GM12878 (cell line): Measurements from ENCODE around the gene ABCC4. TPM values are rescaled to one million over a fixed set of nuclear protein-coding genes. Genes with fewer than 3 reads are reported as not detected.
A peak's percentile ranks its signal among the peaks of the same experiment; 100 is the strongest.

Source experiments
- ATAC-seq: fragments of 200-7000 bp; cut with Tn5 transposase; 3 replicates; pipeline ENCODE4 v1.9.1; 2020; ENCODE audit warnings: mild to moderate bottlenecking, moderate library complexity
- BruUV-seq: library from RNA; stranded (reverse); fragments of 400-500 nt; replicated peaks from 2 replicates; lab custom pipeline; 2021; lab: Mats Ljungman, UMichigan
- CTCF ChIA-PET: fragments of 300-600 bp; sonication (Branson Sonifier 250); formaldehyde crosslinking; extraction: SDS; loops from one replicate; lab custom pipeline; 2021; ENCODE audit warnings: inconsistent platforms; lab: Yijun Ruan, JAX
- POLR2A ChIA-PET: fragments of 350-600 bp; formaldehyde crosslinking; extraction: SDS; loops from one replicate; lab custom pipeline; 2021; ENCODE audit warnings: inconsistent platforms; lab: Charles Lee
- RAD21 ChIA-PET: fragments of 300-600 bp; sonication (Branson Sonifier 250); formaldehyde crosslinking; loops from one replicate; lab custom pipeline; 2023; ENCODE audit warnings: antibody characterized with exemption; ENCODE audit not compliant: unreplicated experiment; lab: Charles Lee
- SMC1A ChIA-PET: fragments of 300-600 bp; sonication (Branson Sonifier 250); formaldehyde crosslinking; loops from one replicate; lab custom pipeline; 2023; ENCODE audit not compliant: unreplicated experiment, uncharacterized antibody; lab: Charles Lee
- DNase-seq: peaks from one replicate; pipeline ENCODE4 v3.0.0-alpha.2; 2011; ENCODE audit warnings: low read depth, low spot score
- FAIRE-seq: peaks from 3 replicates; lab custom pipeline; 2011; peaks lifted over from hg19 to GRCh38; lab: Jason Lieb, UNC
- H2AFZ ChIP-seq: 2 replicates; pipeline ENCODE4 v1.6.0; 2011; ENCODE audit warnings: low read depth, low read length, control low read depth; ENCODE audit not compliant: control insufficient read depth
- H3K27ac ChIP-seq: 2 replicates; pipeline ENCODE4 v1.5.1; 2011; ENCODE audit warnings: control low read depth; ENCODE audit not compliant: control insufficient read depth, insufficient read depth
- H3K27me3 ChIP-seq, 2 experiments: replicated peaks in 1 of 2; 2 replicates each; pipeline versions ENCODE4 v1.6.0 to v1.6.1; 2011; ENCODE audit warnings: low read length in 1 of 2; ENCODE audit not compliant: control insufficient read depth in 2 of 2, insufficient read depth in 2 of 2
- H3K36me3 ChIP-seq, 2 experiments: 2 replicates each; pipeline ENCODE4 v1.5.1; 2011; ENCODE audit warnings: low read length in 1 of 2; ENCODE audit not compliant: control insufficient read depth in 2 of 2, insufficient read depth in 2 of 2
- H3K4me1 ChIP-seq: 2 replicates; pipeline ENCODE4 v1.6.1; 2011; ENCODE audit warnings: mild to moderate bottlenecking, low read length, moderate library complexity, mixed read lengths; ENCODE audit not compliant: control insufficient read depth, insufficient read depth
- H3K4me2 ChIP-seq: 2 replicates; pipeline ENCODE4 v1.6.0; 2011; ENCODE audit warnings: control low read depth; ENCODE audit not compliant: control insufficient read depth, insufficient read depth
- H3K4me3 ChIP-seq: fragments of 200-600 bp; sonication (generic); 2 replicates; pipeline ENCODE4 v1.5.1; 2016
- H3K79me2 ChIP-seq: 2 replicates; pipeline ENCODE4 v1.6.0; 2011; ENCODE audit warnings: low read length; ENCODE audit not compliant: control insufficient read depth, insufficient read depth
- H3K9ac ChIP-seq: 2 replicates; pipeline ENCODE4 v1.8.0; 2011; ENCODE audit warnings: low read length, control low read depth, mixed read lengths; ENCODE audit not compliant: control insufficient read depth, insufficient read depth
- H3K9me3 ChIP-seq: replicated peaks from 3 replicates; pipeline ENCODE4 v1.5.1; 2011; ENCODE audit warnings: mild to moderate bottlenecking, low read length; ENCODE audit not compliant: control insufficient read depth, insufficient read depth
- H4K20me1 ChIP-seq: 2 replicates; pipeline ENCODE4 v1.6.0; 2011; ENCODE audit not compliant: control insufficient read depth, insufficient read depth
- ATF7 ChIP-seq: fragments of 450-650 bp; IDR thresholded peaks from 2 replicates; pipeline ENCODE4 v1.6.1; 2016; ENCODE audit warnings: low read depth, mild to moderate bottlenecking
- BHLHE40 ChIP-seq, 2 experiments: fragments of 450-650 bp in 1 of 2; IDR thresholded peaks; 2 replicates each; pipeline ENCODE4 v1.6.1; 2011 to 2017; ENCODE audit warnings: low read depth in 2 of 2, borderline replicate concordance in 1 of 2, improper control_type of control experiment in 1 of 2, low read length in 1 of 2, mild to moderate bottlenecking in 1 of 2
- CREB1 ChIP-seq: IDR thresholded peaks from 2 replicates; pipeline ENCODE4 v1.6.1; 2012; ENCODE audit warnings: low read depth, mild to moderate bottlenecking, inconsistent platforms
- FOS ChIP-seq: IDR thresholded peaks from 3 replicates; pipeline ENCODE4 v1.6.1; 2011; ENCODE audit warnings: borderline replicate concordance; ENCODE audit not compliant: insufficient read length; ENCODE audit errors: extremely low read depth
- MYB ChIP-seq: fragments of 150-350 bp; IDR thresholded peaks from 2 replicates; pipeline ENCODE4 v1.6.1; 2014; ENCODE audit warnings: mild to moderate bottlenecking, low read depth, low read length, borderline replicate concordance
- NFIC ChIP-seq: IDR thresholded peaks from 2 replicates; pipeline ENCODE4 v1.6.1; 2012; ENCODE audit warnings: low read depth, mild to moderate bottlenecking, inconsistent platforms, low read length, moderate library complexity
- WGBS: methylation state at CpG from one replicate; pipeline ENCODE4 v1.1.6; 2016; ENCODE audit warnings: low lambda C conversion rate; ENCODE audit not compliant: insufficient replicate concordance, insufficient coverage; ENCODE audit errors: missing lambda C conversion rate; 5-methylcytosine and 5-hydroxymethylcytosine counted together
- in situ Hi-C: fragments of 300-500 bp; cut with MboI; formaldehyde crosslinking; loops from 9 replicates; pipeline ENCODE4 v1.14.3; 2018; ENCODE audit warnings: mixed read lengths
- intact Hi-C: fragments of 100-400 bp; cut with micrococcal nuclease; formaldehyde crosslinking; loops from one replicate; pipeline ENCODE4 v1.14.2; 2022; ENCODE audit not compliant: unreplicated experiment
- polyA plus RNA-seq, 11 experiments: library from polyadenylated mRNA; depleted of rRNA in 4 of 11; unstranded in 6 of 11; stranded (reverse) in 5 of 11; fragments of >200 nt; fragmentation: Nextera tagmentation in 4 of 11; fragmentation: Illumina TruSeq in 1 of 11; extraction: Ambion mirVana in 4 of 11; extraction: Trizol in 1 of 11; gene quantifications; 1 replicate in 1 of 11; 2 replicates in 10 of 11; pipeline versions ENCODE4 v1.2.1 to v1.2.3, GENCODE V29; 2011 to 2016; ENCODE audit warnings: inconsistent platforms in 2 of 11, missing spikeins in 2 of 11, low read depth in 1 of 11
- total RNA-seq, 4 experiments: library from RNA; depleted of rRNA in 3 of 4; stranded (reverse); fragments of >200 nt in 3 of 4; fragmentation: Illumina TruSeq in 1 of 4; extraction: Trizol in 1 of 4; gene quantifications; 2 replicates each; pipeline versions ENCODE4 v1.2.1 to v1.2.3, GENCODE V29; 2013 to 2021
- TF ChIP-seq, protein P1 (sequence below): IDR thresholded peaks from 2 replicates; pipeline ENCODE4 v1.6.1; 2012; ENCODE audit warnings: improper control_type of control experiment, low read depth, low read length; ENCODE audit not compliant: insufficient replicate concordance

The ABCC4 gene
- total and polyA plus RNA-seq, 10 of the 15 experiments (the other 5 are each of a cell fraction or from before 2014, with no cell fraction given): 7.2 to 44.4 (median 24.1) TPM

- Histone ChIP-seq H3K4me2 (no peak overlapping the region), H3K27me3 (no peaks in the 10 kb centered on the region), H4K20me1 (no peaks in the 10 kb centered on the region), H3K4me3 (no peak overlapping the region), H3K27ac (peak overlapping the region; percentile 8; the same call in 1 of the 2 replicates), H3K79me2 (no peaks in the 10 kb centered on the region), H3K9me3 (no peaks in the 10 kb centered on the region), H2AFZ (no peak overlapping the region), H3K36me3 (peaks cover 5 to 29% of the 10 kb centered on the region in 2 experiments), H3K9ac (no peak overlapping the region), H3K4me1 (peaks cover 8% of the 10 kb centered on the region)
- 92% methylated on average over 1 of the region's 1 CpG for WGBS
- intact Hi-C loops: no loop called here
- FAIRE-seq: no peak
- in situ Hi-C loops: no loop called here
- no peak for DNase-seq
- ATAC-seq: no peak
- ChIA-PET CTCF (interaction anchor here (0.6 to 3.1 kb wide), 11 partner anchors 8 to 195 kb away, joined by 3 to 19 read pairs (median 5); no protein-coding TSS in a partner anchor), RAD21 (interaction anchor here (0.7 to 2.5 kb wide), 14 partner anchors 13 to 195 kb away, joined by 3 to 15 read pairs (median 4); no protein-coding TSS in a partner anchor), SMC1A (interaction anchor here (1.0 to 3.4 kb wide), 13 partner anchors 11 to 195 kb away, joined by 3 to 56 read pairs (median 5); partner anchors contain the start of gene ABCC4), POLR2A (interaction anchor here (1.2 to 1.9 kb wide), 4 partner anchors 15 to 88 kb away, joined by 4 to 8 read pairs (median 4); no protein-coding TSS in a partner anchor)
- TF ChIP-seq ATF7 (no peak), NFIC (no peak), FOS (no peak), CREB1 (no peak), BHLHE40 (IDR thresholded peaks at IDR 0.05; ENCODE audit: borderline replicate concordance in 1 of 2, low read depth in 2 of 2, low read length in 1 of 2) (no peak), MYB (no peak)
- TF ChIP-seq, protein P1, sequence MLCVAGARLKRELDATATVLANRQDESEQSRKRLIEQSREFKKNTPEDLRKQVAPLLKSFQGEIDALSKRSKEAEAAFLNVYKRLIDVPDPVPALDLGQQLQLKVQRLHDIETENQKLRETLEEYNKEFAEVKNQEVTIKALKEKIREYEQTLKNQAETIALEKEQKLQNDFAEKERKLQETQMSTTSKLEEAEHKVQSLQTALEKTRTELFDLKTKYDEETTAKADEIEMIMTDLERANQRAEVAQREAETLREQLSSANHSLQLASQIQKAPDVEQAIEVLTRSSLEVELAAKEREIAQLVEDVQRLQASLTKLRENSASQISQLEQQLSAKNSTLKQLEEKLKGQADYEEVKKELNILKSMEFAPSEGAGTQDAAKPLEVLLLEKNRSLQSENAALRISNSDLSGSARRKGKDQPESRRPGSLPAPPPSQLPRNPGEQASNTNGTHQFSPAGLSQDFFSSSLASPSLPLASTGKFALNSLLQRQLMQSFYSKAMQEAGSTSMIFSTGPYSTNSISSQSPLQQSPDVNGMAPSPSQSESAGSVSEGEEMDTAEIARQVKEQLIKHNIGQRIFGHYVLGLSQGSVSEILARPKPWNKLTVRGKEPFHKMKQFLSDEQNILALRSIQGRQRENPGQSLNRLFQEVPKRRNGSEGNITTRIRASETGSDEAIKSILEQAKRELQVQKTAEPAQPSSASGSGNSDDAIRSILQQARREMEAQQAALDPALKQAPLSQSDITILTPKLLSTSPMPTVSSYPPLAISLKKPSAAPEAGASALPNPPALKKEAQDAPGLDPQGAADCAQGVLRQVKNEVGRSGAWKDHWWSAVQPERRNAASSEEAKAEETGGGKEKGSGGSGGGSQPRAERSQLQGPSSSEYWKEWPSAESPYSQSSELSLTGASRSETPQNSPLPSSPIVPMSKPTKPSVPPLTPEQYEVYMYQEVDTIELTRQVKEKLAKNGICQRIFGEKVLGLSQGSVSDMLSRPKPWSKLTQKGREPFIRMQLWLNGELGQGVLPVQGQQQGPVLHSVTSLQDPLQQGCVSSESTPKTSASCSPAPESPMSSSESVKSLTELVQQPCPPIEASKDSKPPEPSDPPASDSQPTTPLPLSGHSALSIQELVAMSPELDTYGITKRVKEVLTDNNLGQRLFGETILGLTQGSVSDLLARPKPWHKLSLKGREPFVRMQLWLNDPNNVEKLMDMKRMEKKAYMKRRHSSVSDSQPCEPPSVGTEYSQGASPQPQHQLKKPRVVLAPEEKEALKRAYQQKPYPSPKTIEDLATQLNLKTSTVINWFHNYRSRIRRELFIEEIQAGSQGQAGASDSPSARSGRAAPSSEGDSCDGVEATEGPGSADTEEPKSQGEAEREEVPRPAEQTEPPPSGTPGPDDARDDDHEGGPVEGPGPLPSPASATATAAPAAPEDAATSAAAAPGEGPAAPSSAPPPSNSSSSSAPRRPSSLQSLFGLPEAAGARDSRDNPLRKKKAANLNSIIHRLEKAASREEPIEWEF: no peak
- no TSS peak for BruUV-seq
These were observed 92.1 kb downstream of the ABCC4 start for GRCh38 chr13:95209109-95209508.
